Measurements from ENCODE around the gene RALB. TPM values are rescaled to one million over a fixed set of nuclear protein-coding genes. Genes with fewer than 3 reads are reported as not detected.
"Not testable (repeated sequence)": the region's sequence is repeated elsewhere in the genome, so short reads cannot be mapped to it uniquely, and the experiment has no call there.

RALB gene
- total RNA-seq, 1 donor from 2014 or later = 35.6 TPM

- DNase-seq = no peak
Measured at GRCh38 chr2:120224735-120225548, 27.7 kb upstream of the RALB start.

GRCh38 chr2:120225549-120226065 lies 27.0 kb upstream of the RALB start:
- no peak for DNase-seq

GRCh38 chr2:120226316-120226715 lies 26.3 kb upstream of the RALB start:
- DNase-seq = no peak

- no peak for DNase-seq
Measured at GRCh38 chr2:120227111-120227991, 25.3 kb upstream of the RALB start.

- DNase-seq = no peak
Measured at GRCh38 chr2:120228503-120228902, 24.1 kb upstream of the RALB start.

GRCh38 chr2:120229341-120229740 lies 23.3 kb upstream of the RALB start:
- DNase-seq = no peak

- DNase-seq = no peak
Measured at GRCh38 chr2:120230515-120231471, 21.9 kb upstream of the RALB start.

GRCh38 chr2:120231564-120231973 lies 21.1 kb upstream of the RALB start:
- DNase-seq = no peak

- DNase-seq = no peak
Measured at GRCh38 chr2:120231974-120232635, 20.5 kb upstream of the RALB start.

- DNase-seq = no peak
Measured at GRCh38 chr2:120233292-120233691, 19.4 kb upstream of the RALB start.

- not testable (repeated sequence) for DNase-seq
Measured at GRCh38 chr2:120235158-120235557, 17.5 kb upstream of the RALB start.

- DNase-seq = no peak
Measured at GRCh38 chr2:120235681-120236080, 17.0 kb upstream of the RALB start.

GRCh38 chr2:120236316-120236715 lies 16.3 kb upstream of the RALB start:
- DNase-seq = no peak

- DNase-seq = no peak
Measured at GRCh38 chr2:120236791-120237190, 15.9 kb upstream of the RALB start.

GRCh38 chr2:120237491-120237902 lies 15.2 kb upstream of the RALB start:
- no peak for DNase-seq

GRCh38 chr2:120238728-120239487 lies 13.7 kb upstream of the RALB start:
- no peak for DNase-seq

- DNase-seq = no peak
Measured at GRCh38 chr2:120239488-120240287, 13.0 kb upstream of the RALB start.

- no peak for DNase-seq
Measured at GRCh38 chr2:120240901-120241429, 11.7 kb upstream of the RALB start.

GRCh38 chr2:120241684-120242083 lies 11.0 kb upstream of the RALB start:
- no peak for DNase-seq

All from occipital lobe (tissue), 2 donors.